Spinal cord (tissue), 10 donors: ENCODE results near the gene SLC39A6. TPM values are rescaled to one million over a fixed set of nuclear protein-coding genes. Genes with fewer than 3 reads are reported as not detected.

Experiments
- DNase-seq, 6 donors: peaks; one replicate each; pipeline versions ENCODE4 v3.0.0 to v3.0.0-alpha.2; 2013 to 2015; ENCODE audit warnings: low spot score in 6 of 6, low read depth in 4 of 6
- H3K27ac ChIP-seq: one replicate; pipeline ENCODE4 v1.5.1; 2013; ENCODE audit warnings: low read depth, low read length, control low read depth
- H3K27me3 ChIP-seq: one replicate; pipeline ENCODE4 v1.6.1; 2013; ENCODE audit warnings: low read length; ENCODE audit not compliant: control insufficient read depth, insufficient read depth
- H3K36me3 ChIP-seq: one replicate; pipeline ENCODE4 v1.6.1; 2013; ENCODE audit warnings: low read length; ENCODE audit not compliant: control insufficient read depth, insufficient read depth
- H3K4me1 ChIP-seq: one replicate; pipeline ENCODE4 v1.6.1; 2013; ENCODE audit warnings: low read length; ENCODE audit not compliant: control insufficient read depth, insufficient read depth
- H3K4me3 ChIP-seq: one replicate; pipeline ENCODE4 v1.5.1; 2013; ENCODE audit warnings: low read depth, low read length, control low read depth
- H3K9me3 ChIP-seq: one replicate; pipeline ENCODE4 v1.6.1; 2013; ENCODE audit warnings: low read length; ENCODE audit not compliant: control insufficient read depth, insufficient read depth
- WGBS: methylation state at CpG from one replicate; pipeline ENCODE4 v1.1.5; 2013; ENCODE audit warnings: missing lambda C conversion rate; ENCODE audit not compliant: insufficient coverage; 5-methylcytosine and 5-hydroxymethylcytosine counted together
- polyA plus RNA-seq, 2 donors: library from polyadenylated mRNA; unstranded; fragments of 120-200 nt; gene quantifications; one replicate each; pipeline ENCODE4 v1.2.1, GENCODE V29; 2013; ENCODE audit not compliant: insufficient read length in 2 of 2
- total RNA-seq, 2 donors: library from RNA; depleted of rRNA in 1 of 2; stranded (reverse); fragments of 120-200 nt in 1 of 2; fragments of >200 nt in 1 of 2; gene quantifications; one replicate each; pipeline versions ENCODE4 v1.2.3 to v1.2.4, GENCODE V29; 2013 to 2014
- donor health status: healthy.

The SLC39A6 gene
- total and polyA plus RNA-seq, 4 donors: 92.1 to 121 (median 104) TPM

DNA sequence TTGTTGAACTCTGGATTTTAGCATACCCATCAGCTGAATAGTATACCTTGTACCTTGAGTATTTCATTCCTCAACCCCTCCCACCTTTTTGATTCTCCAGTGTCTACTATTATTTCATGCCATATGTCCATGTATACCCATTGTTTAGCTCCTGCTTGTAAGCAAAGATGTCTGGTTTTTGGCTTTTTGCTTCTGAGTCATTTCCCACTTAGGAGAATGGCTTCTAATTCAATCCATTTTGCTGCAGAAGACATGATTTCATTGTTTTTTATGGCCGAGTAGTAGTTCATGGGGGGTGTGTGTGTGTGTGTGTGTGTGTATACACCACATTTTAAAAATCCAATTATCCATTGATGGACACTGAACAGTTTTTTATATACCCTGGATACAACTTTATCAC lies 33.8 kb upstream of the SLC39A6 start:
- H3K4me1 ChIP-seq: no peaks in the 10 kb centered on the region
- no peak overlapping the region for H3K27ac ChIP-seq
- no peak for DNase-seq
- H3K9me3 ChIP-seq: no peaks in the 10 kb centered on the region
- H3K36me3 ChIP-seq: peaks cover 26% of the 10 kb centered on the region
- no peaks in the 10 kb centered on the region for H3K27me3 ChIP-seq
- no CpG with 5 or more reads among the region's 1 CpG for WGBS
- H3K4me3 ChIP-seq: no peak overlapping the region

DNA sequence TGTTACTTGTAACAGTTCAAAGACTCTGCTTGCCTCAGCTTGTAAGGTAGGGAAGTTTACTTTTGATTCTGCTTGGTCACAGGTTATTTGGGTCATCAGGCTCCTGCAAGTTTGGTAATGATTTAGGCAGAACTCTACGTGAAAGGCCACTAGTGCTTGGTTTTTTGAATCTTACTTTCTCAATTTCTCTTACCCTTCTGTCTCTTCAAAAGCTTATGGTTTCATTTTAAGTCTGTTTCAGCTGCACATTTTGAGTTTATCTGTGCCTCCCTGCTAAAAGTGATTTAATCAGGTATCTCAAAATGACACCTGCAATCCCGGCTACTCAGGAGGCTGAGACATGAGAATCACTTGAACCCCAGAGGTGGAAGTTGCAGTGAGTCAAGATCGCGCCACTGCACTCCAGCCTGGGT lies 31.8 kb upstream of the SLC39A6 start:
- DNase-seq: no peak
- H3K36me3 ChIP-seq: peaks cover 26% of the 10 kb centered on the region
- no peak overlapping the region for H3K4me3 ChIP-seq
- no peak overlapping the region for H3K27ac ChIP-seq
- H3K27me3 ChIP-seq: no peaks in the 10 kb centered on the region
- WGBS: 100% methylated on average over 2 of the region's 4 CpGs
- H3K4me1 ChIP-seq: no peaks in the 10 kb centered on the region
- no peaks in the 10 kb centered on the region for H3K9me3 ChIP-seq

- Histone ChIP-seq H3K36me3 (peaks cover 30% of the 10 kb centered on the region), H3K4me3 (no peak overlapping the region), H3K9me3 (no peaks in the 10 kb centered on the region), H3K27me3 (no peaks in the 10 kb centered on the region), H3K27ac (no peak overlapping the region), H3K4me1 (no peaks in the 10 kb centered on the region)
- peak in 2 of 6 donors; percentile 1 to 22 for DNase-seq
- 80% methylated on average over 2 of the region's 5 CpGs for WGBS
Measured at GRCh38 chr18:36158266-36158867, 29.2 kb upstream of the SLC39A6 start.

DNA sequence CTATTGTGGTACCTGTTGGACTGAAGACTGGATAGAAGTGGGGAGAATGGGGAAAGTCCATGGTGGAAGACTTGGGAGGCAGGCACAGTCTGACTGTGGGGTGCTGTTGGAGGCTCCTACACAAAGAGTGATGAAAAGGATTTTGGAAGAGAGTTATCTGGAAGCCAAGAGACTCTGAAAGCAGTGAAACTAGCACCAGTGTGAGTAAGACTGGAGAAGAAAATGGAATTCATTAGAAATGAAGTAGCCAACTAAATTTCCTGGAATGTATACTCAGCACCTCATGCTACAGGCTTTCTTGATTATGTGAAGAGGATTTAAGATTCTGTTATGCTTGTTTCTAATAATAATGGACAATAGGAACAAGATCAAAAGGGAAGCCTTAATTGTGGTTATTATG lies 28.3 kb upstream of the SLC39A6 start:
- H3K4me1 ChIP-seq: no peaks in the 10 kb centered on the region
- H3K4me3 ChIP-seq: no peak overlapping the region
- no peaks in the 10 kb centered on the region for H3K9me3 ChIP-seq
- H3K27ac ChIP-seq: no peak overlapping the region
- no peaks in the 10 kb centered on the region for H3K27me3 ChIP-seq
- no peak for DNase-seq
- peaks cover 32% of the 10 kb centered on the region for H3K36me3 ChIP-seq

GRCh38 chr18:36155851-36156757 lies 27.0 kb upstream of the SLC39A6 start:
- Histone ChIP-seq H3K36me3 (peaks cover 34% of the 10 kb centered on the region), H3K27ac (no peak overlapping the region), H3K27me3 (no peaks in the 10 kb centered on the region), H3K4me1 (no peaks in the 10 kb centered on the region), H3K4me3 (no peak overlapping the region), H3K9me3 (no peaks in the 10 kb centered on the region)
- no peak for DNase-seq
- whole genome bisulfite sequencing: 100% methylated on average over 2 of the region's 7 CpGs

- no peak for DNase-seq
- Histone ChIP-seq H3K27ac (no peak overlapping the region), H3K9me3 (no peaks in the 10 kb centered on the region), H3K4me3 (no peak overlapping the region), H3K27me3 (no peaks in the 10 kb centered on the region), H3K4me1 (no peaks in the 10 kb centered on the region), H3K36me3 (peaks cover 28% of the 10 kb centered on the region)
- no CpG with 5 or more reads among the region's 2 CpGs for WGBS
Measured at GRCh38 chr18:36153771-36154170, 24.6 kb upstream of the SLC39A6 start.

GRCh38 chr18:36153203-36153602 lies 24.1 kb upstream of the SLC39A6 start:
- no peak for DNase-seq
- Histone ChIP-seq H3K27ac (no peak overlapping the region), H3K9me3 (no peaks in the 10 kb centered on the region), H3K36me3 (peaks cover 33% of the 10 kb centered on the region), H3K4me1 (no peaks in the 10 kb centered on the region), H3K27me3 (no peaks in the 10 kb centered on the region), H3K4me3 (no peak overlapping the region)
- 85% methylated on average over 2 of the region's 4 CpGs for WGBS

- H3K4me1 ChIP-seq: no peaks in the 10 kb centered on the region
- peaks cover 37% of the 10 kb centered on the region for H3K36me3 ChIP-seq
- no peaks in the 10 kb centered on the region for H3K27me3 ChIP-seq
- no peak for DNase-seq
- WGBS: no CpG with 5 or more reads among the region's 1 CpG
- H3K9me3 ChIP-seq: no peaks in the 10 kb centered on the region
- H3K4me3 ChIP-seq: no peak overlapping the region
- no peak overlapping the region for H3K27ac ChIP-seq
Measured at GRCh38 chr18:36152781-36153180, 23.6 kb upstream of the SLC39A6 start.

DNA sequence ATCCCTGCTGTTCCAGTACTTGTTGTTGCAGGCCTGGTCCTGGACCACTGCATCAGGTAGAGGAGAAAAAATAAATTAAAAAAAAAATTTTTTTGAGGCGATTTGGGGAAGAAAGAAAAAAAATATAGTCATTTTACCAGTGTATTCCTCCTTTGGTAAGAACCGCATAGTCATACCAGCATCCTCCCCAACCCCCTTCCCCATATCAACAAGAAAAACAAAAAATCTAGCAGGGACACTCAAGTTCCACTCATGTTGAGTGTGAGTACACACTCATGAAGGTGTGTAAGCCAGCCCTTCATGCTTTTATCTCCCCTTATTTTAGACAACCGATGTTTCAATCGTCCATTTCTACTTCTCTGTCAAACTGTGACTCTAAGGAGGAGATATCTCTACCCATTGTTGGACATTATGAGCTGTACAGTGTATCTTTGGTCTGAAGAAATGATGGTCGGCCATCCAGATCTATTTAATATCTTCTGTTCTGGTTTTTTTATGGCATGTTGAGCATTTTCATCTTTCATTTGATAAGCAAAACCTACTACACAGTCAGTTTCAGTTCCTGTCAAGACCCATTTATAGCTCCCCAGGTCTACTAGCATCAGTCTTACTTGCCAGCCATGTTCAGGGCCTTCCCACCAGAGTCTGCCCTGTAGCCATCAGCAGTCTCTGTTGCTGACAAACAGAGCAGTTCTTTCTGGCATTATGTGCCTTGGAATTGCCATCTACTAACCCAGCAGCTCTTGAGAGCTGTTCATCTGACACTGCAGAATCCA lies 20.6 kb upstream of the SLC39A6 start:
- Histone ChIP-seq H3K27me3 (no peaks in the 10 kb centered on the region), H3K4me1 (no peaks in the 10 kb centered on the region), H3K36me3 (peaks cover 31% of the 10 kb centered on the region), H3K4me3 (no peak overlapping the region), H3K27ac (no peak overlapping the region), H3K9me3 (no peaks in the 10 kb centered on the region)
- WGBS: no CpG with 5 or more reads among the region's 5 CpGs
- no peak for DNase-seq
